Middle frontal gyrus (tissue), 1 donor: ENCODE data around the gene RAB3A.
"Not testable (repeated sequence)": the region's sequence is repeated elsewhere in the genome, so short reads cannot be mapped to it uniquely, and the experiment has no call there.

Experiments used
- DNase-seq: peaks from one replicate; pipeline ENCODE4 v3.0.0-alpha.2; 2015; ENCODE audit warnings: low spot score; ENCODE audit errors: extremely low spot score

RAB3A gene

GRCh38 chr19:18171605-18172327, 32.1 kb downstream of the RAB3A start:
- no peak for DNase-seq

GRCh38 chr19:18170714-18171255, 33.1 kb downstream of the RAB3A start:
- no peak for DNase-seq

- no peak for DNase-seq
Measured at GRCh38 chr19:18168673-18169381, 35.0 kb downstream of the RAB3A start.

- no peak for DNase-seq
Measured at GRCh38 chr19:18167975-18168645, 35.7 kb downstream of the RAB3A start.

GRCh38 chr19:18167011-18167410, 36.8 kb downstream of the RAB3A start:
- no peak for DNase-seq

GRCh38 chr19:18165794-18166544, 37.9 kb downstream of the RAB3A start:
- DNase-seq = no peak

GRCh38 chr19:18164072-18164471, 39.8 kb downstream of the RAB3A start:
- DNase-seq = no peak

GRCh38 chr19:18161636-18162002, 42.2 kb downstream of the RAB3A start:
- DNase-seq = no peak

- no peak for DNase-seq
Measured at GRCh38 chr19:18160971-18161635, 42.7 kb downstream of the RAB3A start.

GRCh38 chr19:18160493-18160970, 43.3 kb downstream of the RAB3A start:
- no peak for DNase-seq

- no peak for DNase-seq
Measured at GRCh38 chr19:18159810-18160209, 44.0 kb downstream of the RAB3A start.

GRCh38 chr19:18159059-18159616, 44.7 kb downstream of the RAB3A start:
- DNase-seq = not testable (repeated sequence)

- DNase-seq = no peak
Measured at GRCh38 chr19:18158467-18158866, 45.4 kb downstream of the RAB3A start.

GRCh38 chr19:18157465-18158063, 46.3 kb downstream of the RAB3A start:
- peak; percentile 61 for DNase-seq

- peak; percentile 50 for DNase-seq
Measured at GRCh38 chr19:18156841-18157464, 46.9 kb downstream of the RAB3A start.

- DNase-seq = no peak
Measured at GRCh38 chr19:18156268-18156667, 47.6 kb downstream of the RAB3A start.

- no peak for DNase-seq
Measured at GRCh38 chr19:18155095-18156087, 48.5 kb downstream of the RAB3A start.

GRCh38 chr19:18153556-18154134, 50.2 kb downstream of the RAB3A start:
- DNase-seq = no peak
